Measurements from ENCODE around the gene SAMD13. TPM values are rescaled to one million over a fixed set of nuclear protein-coding genes. Genes with fewer than 3 reads are reported as not detected.

SAMD13 gene
- total RNA-seq, 1 experiment from 2014 or later: 1.7 TPM

- Mint-ChIP-seq H3K27me3 (ENCODE audit: unreplicated experiment) (no peaks in the 10 kb centered on the region), H3K9me3 (ENCODE audit: low read depth, unreplicated experiment) (peaks cover 7% of the 10 kb centered on the region), H3K4me1 (ENCODE audit: low read depth, unreplicated experiment) (no peaks in the 10 kb centered on the region), H3K27ac (ENCODE audit: unreplicated experiment) (no peak overlapping the region), H3K36me3 (ENCODE audit: insufficient read depth, unreplicated experiment) (no peaks in the 10 kb centered on the region), H3K4me3 (ENCODE audit: low read depth, unreplicated experiment) (no peak overlapping the region)
- intact Hi-C loops (cut with micrococcal nuclease; ENCODE audit: unreplicated experiment): no loop called here
- no peak for DNase-seq
- no TSS peak for BruUV-seq (replicated peaks)
- CTCF ChIA-PET: no interaction called here
- no peak for TF ChIP-seq CTCF (IDR thresholded peaks at IDR 0.05; ENCODE audit: unreplicated experiment)
Observed at GRCh38 chr1:84344286-84344685, 42.8 kb downstream of the SAMD13 start.

- intact Hi-C loops (cut with micrococcal nuclease; ENCODE audit: unreplicated experiment): no loop called here
- CTCF ChIA-PET: no interaction called here
- no TSS peak for BruUV-seq (replicated peaks)
- Mint-ChIP-seq H3K27me3 (ENCODE audit: unreplicated experiment) (no peaks in the 10 kb centered on the region), H3K27ac (ENCODE audit: unreplicated experiment) (no peak overlapping the region), H3K4me1 (ENCODE audit: low read depth, unreplicated experiment) (no peaks in the 10 kb centered on the region), H3K4me3 (ENCODE audit: low read depth, unreplicated experiment) (no peak overlapping the region), H3K36me3 (ENCODE audit: insufficient read depth, unreplicated experiment) (no peaks in the 10 kb centered on the region), H3K9me3 (ENCODE audit: low read depth, unreplicated experiment) (peaks cover 4% of the 10 kb centered on the region)
- TF ChIP-seq CTCF (IDR thresholded peaks at IDR 0.05; ENCODE audit: unreplicated experiment): no peak
- DNase-seq: no peak
Observed at GRCh38 chr1:84345220-84345619, 43.7 kb downstream of the SAMD13 start.

- H3K27me3 Mint-ChIP-seq (ENCODE audit: unreplicated experiment): no peaks in the 10 kb centered on the region
- no peaks in the 10 kb centered on the region for H3K36me3 Mint-ChIP-seq (ENCODE audit: insufficient read depth, unreplicated experiment)
- intact Hi-C loops (cut with micrococcal nuclease; ENCODE audit: unreplicated experiment): no loop called here
- TF ChIP-seq CTCF (IDR thresholded peaks at IDR 0.05; ENCODE audit: unreplicated experiment): no peak
- no peaks in the 10 kb centered on the region for H3K9me3 Mint-ChIP-seq (ENCODE audit: low read depth, unreplicated experiment)
- no peak for DNase-seq
- H3K4me1 Mint-ChIP-seq (ENCODE audit: low read depth, unreplicated experiment): peaks cover 3% of the 10 kb centered on the region
- no peak overlapping the region for H3K4me3 Mint-ChIP-seq (ENCODE audit: low read depth, unreplicated experiment)
- no TSS peak for BruUV-seq (replicated peaks)
- H3K27ac Mint-ChIP-seq (ENCODE audit: unreplicated experiment): no peak overlapping the region
- CTCF ChIA-PET: interaction anchor here (0.5 kb wide), 1 partner anchor 65 kb away, joined by 4 read pairs; no protein-coding TSS in a partner anchor
Observed at GRCh38 chr1:84347271-84347931, 45.9 kb downstream of the SAMD13 start.

GRCh38 chr1:84347932-84348555, 46.5 kb downstream of the SAMD13 start:
- no peak for TF ChIP-seq CTCF (IDR thresholded peaks at IDR 0.05; ENCODE audit: unreplicated experiment)
- CTCF ChIA-PET: interaction anchor here (0.5 kb wide), 1 partner anchor 65 kb away, joined by 4 read pairs; no protein-coding TSS in a partner anchor
- Mint-ChIP-seq H3K9me3 (ENCODE audit: low read depth, unreplicated experiment) (no peaks in the 10 kb centered on the region), H3K27me3 (ENCODE audit: unreplicated experiment) (no peaks in the 10 kb centered on the region), H3K27ac (ENCODE audit: unreplicated experiment) (no peak overlapping the region), H3K4me1 (ENCODE audit: low read depth, unreplicated experiment) (peaks cover 8% of the 10 kb centered on the region), H3K36me3 (ENCODE audit: insufficient read depth, unreplicated experiment) (no peaks in the 10 kb centered on the region), H3K4me3 (ENCODE audit: low read depth, unreplicated experiment) (no peak overlapping the region)
- intact Hi-C loops (cut with micrococcal nuclease; ENCODE audit: unreplicated experiment): no loop called here
- no TSS peak for BruUV-seq (replicated peaks)
- no peak for DNase-seq
